KOPT-K1 (cell line): ENCODE results near the gene VCL.
"Not testable (repeated sequence)": the region's sequence is repeated elsewhere in the genome, so short reads cannot be mapped to it uniquely, and the experiment has no call there.

Source experiments
- H3K27ac ChIP-seq: fragments of 200-600 bp; sonication (generic); 2 replicates; pipeline ENCODE4 v1.5.1; 2016; ENCODE audit warnings: antibody characterized with exemption, mild to moderate bottlenecking, low read depth, low read length; ENCODE audit not compliant: poor library complexity, severe bottlenecking
- H3K36me3 ChIP-seq: fragments of 200-600 bp; sonication (generic); 2 replicates; pipeline ENCODE4 v1.5.1; 2017; ENCODE audit warnings: antibody characterized with exemption, mild to moderate bottlenecking, low read length, moderate library complexity; ENCODE audit not compliant: insufficient read depth
- H3K9me3 ChIP-seq: fragments of 200-600 bp; sonication (generic); 2 replicates; pipeline ENCODE4 v1.5.1; 2017; ENCODE audit warnings: antibody characterized with exemption, low read length, mild to moderate bottlenecking; ENCODE audit not compliant: insufficient read depth, poor library complexity, severe bottlenecking

VCL gene

DNA sequence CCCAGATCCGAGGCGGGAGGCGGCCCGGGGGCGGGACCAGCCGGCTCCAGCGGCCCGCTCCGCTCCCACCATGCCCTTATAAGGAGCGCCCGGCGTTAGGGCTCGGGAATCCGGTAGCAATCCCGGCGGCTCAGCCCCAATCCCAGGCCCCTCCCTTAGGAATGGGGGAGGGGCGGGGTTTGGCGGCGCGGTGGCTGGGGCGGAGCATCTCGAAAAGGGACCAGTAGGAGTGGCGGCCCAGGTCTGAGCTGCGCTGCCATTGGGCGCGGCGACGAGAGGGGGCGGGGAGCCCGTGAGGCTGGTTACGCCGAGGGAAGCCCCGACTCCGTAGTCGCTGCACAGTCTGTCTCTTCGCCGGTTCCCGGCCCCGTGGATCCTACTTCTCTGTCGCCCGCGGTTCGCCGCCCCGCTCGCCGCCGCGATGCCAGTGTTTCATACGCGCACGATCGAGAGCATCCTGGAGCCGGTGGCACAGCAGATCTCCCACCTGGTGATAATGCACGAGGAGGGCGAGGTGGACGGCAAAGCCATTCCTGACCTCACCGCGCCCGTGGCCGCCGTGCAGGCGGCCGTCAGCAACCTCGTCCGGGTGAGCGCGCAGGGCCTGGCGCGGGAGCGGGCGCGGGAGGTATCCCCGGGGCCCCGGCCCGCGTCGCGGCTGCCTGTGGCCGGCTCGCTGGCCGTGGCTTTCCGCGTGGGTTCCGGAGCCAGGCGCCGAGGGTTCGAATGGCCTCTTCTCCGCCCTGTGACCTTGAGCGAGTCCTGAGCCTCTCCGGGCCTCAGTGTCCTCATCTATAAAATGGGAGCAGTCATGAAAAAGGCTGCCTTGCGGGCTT lies at the start of gene VCL:
VCL (plus strand) TSS at position 330 of the 836 bp plus-strand sequence; CDS start at position 422, 92 bp downstream.
- Histone ChIP-seq H3K36me3 (no peaks in the 10 kb centered on the region), H3K27ac (peak within 1 kb of the TSS; percentile 68), H3K9me3 (no peaks in the 10 kb centered on the region)

DNA sequence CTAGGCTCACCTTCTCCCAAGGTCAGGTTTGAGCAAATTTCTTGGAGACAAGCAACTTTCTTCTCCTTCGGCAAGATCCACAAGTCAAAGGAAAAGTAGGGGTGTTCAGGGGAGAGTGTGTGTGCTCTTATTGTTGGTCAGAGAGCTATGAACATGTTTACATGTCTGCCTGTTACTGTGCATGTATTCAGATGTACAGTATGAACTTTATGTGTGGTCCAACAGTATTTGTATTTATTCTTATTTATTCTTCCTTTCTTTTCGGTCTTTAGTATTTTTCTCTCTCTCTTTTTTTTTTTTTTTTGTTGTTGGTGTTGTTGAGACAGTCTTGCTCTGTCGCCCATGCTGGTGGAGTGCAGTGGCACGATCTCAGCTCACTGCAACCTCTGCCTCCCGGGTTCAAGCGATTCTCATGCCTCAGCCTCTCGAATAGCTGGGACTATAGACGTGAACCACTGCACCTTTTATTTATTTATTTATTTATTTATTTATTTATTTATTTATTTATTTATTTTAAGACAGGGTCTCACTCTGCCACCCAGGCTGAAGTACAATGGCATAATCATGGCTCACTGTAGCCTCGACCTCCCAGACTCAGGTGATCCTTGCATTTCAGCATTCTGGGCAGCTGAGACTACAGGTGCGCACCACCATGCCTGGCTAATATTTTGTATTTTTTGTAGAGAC lies 48.8 kb upstream of the VCL start:
- Histone ChIP-seq H3K9me3 (no peaks in the 10 kb centered on the region), H3K27ac (no peak overlapping the region), H3K36me3 (no peaks in the 10 kb centered on the region)

DNA sequence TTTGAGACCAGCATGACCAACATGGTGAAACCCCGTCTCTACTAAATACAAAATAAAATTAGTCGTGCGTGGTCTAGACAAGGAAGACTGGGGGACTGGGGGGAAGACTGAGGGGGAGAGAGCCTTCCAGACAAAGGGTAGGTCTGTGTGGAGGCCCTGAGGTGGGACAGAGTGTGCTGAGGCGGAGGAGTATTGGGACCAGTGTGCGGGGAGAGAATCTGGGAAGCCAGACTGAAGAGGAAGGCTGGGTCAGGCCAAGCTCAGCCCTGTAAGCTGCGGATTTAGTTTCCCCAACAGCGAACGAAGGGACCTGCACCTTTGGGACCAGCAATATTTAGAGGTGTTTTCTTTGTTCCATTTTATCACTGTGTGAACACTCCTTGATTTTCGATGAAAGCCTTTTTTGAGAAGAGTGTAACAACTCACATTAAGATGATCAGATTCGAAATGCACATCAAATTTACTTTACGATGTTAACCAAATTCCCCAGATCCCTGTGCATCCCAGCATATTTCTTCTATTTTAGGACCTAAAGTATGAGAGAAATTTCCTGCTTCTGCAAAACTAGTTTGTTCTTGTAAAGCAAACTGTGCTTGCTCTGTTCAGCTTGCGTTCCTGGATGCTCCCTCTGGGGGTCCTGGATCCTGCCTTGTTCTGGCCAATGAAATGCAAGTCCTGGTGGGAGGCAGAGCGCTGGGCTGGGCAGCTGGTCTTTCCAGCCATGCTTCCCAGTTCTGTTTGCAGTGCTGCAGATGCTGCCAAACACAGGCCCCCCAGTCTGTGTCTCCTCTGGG lies 47.6 kb upstream of the VCL start:
- Histone ChIP-seq H3K36me3 (no peaks in the 10 kb centered on the region), H3K9me3 (no peaks in the 10 kb centered on the region), H3K27ac (no peak overlapping the region)

DNA sequence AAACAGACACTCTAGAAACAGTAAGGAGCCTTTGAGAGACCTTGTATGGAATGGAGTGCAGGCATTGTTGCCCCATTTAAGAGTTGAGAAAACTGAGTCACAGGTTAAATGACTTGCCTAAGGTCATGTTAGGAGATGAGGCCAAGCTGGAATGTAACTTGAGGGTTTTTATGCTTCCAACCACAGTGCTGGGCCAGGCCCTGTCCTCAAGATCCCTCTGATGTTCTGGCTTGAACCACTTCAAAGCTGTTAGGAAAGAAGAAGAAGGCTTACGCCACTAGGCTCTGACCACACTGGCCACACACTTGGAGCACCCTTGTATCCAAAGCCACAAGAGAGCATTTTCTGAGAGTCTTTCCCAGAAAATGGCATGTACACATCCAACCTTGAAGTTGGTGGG lies 44.3 kb upstream of the VCL start:
- no peak overlapping the region for H3K27ac ChIP-seq
- no peaks in the 10 kb centered on the region for H3K36me3 ChIP-seq
- H3K9me3 ChIP-seq, result no peaks in the 10 kb centered on the region

DNA sequence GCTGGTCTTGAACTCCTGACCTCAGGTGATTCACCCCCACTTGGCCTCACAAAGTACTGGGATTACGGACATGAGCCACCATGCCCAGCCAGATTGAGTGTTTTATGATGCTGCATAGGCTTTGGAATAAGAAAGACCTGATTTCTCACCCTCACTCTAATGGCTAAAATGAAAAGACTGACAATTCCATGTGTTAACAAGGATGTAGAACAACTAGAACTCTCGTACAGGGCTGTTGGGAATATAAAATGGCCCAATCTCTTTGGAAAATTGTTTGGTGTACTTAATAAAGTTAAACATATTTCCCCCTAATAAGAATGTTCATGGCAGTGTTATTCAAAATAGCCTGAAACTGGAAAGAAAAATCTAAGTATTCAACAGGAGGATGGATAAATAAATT lies 43.2 kb upstream of the VCL start:
- no peak overlapping the region for H3K27ac ChIP-seq
- no peaks in the 10 kb centered on the region for H3K9me3 ChIP-seq
- no peaks in the 10 kb centered on the region for H3K36me3 ChIP-seq

DNA sequence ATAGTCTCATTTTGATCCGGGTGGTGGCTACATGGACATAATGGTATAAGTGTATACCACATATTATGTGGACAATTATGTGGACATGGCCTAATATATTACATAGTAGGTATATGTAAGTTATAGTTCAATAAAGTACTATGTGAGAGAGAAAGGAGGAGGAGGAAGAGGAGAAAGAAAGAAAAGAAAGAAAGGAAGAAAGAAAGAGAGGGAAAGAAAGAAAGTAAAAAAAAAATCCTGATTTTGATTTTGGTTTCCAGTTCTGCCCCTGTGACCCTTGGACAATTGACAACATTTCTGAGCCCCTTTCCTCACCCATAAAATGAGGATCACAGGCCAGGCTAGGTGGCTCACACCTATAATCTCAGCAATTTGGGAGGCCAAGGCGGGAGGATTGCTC lies 42.2 kb upstream of the VCL start:
- Histone ChIP-seq H3K27ac (no peak overlapping the region), H3K36me3 (no peaks in the 10 kb centered on the region), H3K9me3 (no peaks in the 10 kb centered on the region)

DNA sequence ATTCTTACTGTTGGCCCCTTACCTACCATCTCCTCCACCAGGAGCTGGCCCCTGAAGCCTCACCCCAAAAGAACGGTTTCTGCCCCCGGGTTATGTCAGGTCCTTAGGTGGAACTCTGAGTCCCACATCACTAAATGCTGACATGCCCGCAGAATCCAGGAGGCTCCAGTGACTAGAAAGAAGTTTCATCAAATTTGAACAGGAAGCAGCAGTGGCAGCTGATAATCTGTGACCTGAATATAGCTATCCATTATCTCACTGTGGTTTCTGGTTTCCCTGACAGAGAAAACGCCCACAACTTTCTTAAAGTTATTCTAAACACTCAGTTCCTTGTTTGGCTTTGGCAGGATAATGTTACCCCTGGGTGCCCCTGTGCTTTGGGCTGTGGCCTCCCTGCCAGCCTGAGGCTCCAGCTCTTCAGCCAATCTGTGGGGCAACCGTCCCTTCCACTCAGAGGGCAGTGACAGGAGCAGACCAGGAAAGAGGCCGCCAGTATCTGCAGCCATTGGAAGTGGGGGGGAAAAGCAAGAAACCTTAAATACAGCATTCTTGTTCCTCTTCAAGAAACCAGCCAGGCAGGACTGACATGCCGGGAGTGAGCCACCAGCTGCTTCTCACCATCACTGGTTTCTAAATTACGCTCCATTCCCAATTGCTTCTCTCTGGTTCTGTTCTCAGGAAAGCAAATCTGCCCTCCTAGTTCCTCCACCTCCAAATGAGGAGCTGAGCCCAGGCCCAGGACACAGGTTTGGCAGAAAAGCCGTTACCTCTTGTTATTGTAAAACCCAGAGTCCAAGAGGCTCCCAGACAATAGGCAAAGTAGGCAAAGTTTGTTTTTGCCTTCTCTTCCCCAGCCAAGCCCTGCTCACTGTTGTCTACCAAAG lies 41.2 kb upstream of the VCL start:
- Histone ChIP-seq H3K27ac (no peak overlapping the region), H3K36me3 (no peaks in the 10 kb centered on the region), H3K9me3 (no peaks in the 10 kb centered on the region)

DNA sequence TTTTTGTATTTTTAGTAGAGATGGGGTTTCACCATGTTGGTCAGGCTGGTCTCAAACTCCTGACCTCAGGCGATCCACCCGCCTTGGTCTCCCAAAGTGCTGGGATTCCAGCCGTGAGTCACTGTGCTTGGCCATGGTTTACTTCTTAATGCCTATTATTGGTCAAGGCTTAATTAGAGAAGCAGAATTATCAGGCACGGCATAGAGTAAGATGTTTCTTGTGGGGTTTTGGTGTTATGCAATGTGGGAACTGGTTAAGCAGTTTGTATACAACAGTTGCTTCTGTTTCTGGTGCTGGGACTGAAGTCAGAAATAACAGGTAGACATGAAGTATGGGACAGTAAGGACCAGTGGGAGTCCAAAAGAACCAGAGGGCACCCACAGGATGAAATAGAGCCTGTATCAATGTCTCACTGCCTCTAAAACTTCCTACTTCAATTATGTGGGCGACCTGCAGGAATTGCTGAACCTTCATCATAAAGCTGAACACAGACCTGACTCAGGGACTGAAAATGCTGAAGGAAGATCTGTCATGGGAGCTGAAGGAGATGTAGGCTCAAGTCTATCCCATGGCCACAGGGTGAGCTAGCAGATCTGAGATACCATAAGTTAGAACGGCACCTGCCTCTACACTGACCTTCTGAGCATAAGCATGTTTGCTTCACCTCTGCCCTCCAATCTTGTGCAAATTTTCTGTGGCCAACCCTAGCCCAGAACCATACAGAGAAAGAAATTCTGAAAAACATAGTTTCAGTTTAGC lies 38.3 kb upstream of the VCL start:
- Histone ChIP-seq H3K27ac (no peak overlapping the region), H3K9me3 (no peaks in the 10 kb centered on the region), H3K36me3 (no peaks in the 10 kb centered on the region)

DNA sequence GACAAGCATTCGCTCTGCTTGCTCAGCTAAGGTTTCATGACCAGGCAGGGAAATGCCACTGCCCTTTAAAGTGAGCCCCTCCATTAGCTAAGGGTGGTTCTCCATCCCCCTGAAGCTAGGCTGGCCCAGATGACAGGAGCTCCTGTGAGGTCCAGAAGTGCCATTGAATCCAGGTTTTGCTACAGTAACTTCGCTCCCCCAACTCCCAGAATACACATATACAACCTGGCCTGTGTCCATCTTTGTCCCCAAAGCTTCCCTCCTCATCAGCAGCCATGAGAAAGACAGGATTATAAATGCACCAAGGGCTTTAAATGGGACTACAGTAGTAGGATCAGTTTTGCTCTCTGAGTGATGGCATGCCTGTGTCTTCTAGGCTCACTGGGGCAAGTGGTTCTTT lies 35.5 kb upstream of the VCL start:
- Histone ChIP-seq H3K27ac (no peak overlapping the region), H3K36me3 (no peaks in the 10 kb centered on the region), H3K9me3 (no peaks in the 10 kb centered on the region)

DNA sequence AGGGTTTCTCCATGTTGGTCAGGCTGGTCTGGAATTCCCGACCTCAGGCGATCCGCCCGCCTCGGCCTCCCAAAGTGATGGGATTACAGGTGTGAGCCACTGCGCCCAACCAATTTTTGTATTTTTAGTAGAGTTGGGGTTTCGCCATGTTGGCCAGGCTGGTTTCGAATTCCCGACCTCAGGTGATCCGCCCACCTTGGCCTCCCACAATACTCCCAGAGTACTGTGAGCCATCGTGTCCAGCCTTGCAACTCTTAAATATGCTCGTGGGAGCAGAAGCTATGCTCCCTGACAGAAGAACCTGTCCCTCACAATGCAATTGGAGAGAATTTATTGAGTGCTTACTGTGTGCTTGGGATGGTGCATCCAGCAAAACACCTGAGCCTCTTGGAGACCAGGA lies 34.4 kb upstream of the VCL start:
- not testable (repeated sequence) for H3K27ac ChIP-seq, H3K36me3 ChIP-seq, H3K9me3 ChIP-seq

DNA sequence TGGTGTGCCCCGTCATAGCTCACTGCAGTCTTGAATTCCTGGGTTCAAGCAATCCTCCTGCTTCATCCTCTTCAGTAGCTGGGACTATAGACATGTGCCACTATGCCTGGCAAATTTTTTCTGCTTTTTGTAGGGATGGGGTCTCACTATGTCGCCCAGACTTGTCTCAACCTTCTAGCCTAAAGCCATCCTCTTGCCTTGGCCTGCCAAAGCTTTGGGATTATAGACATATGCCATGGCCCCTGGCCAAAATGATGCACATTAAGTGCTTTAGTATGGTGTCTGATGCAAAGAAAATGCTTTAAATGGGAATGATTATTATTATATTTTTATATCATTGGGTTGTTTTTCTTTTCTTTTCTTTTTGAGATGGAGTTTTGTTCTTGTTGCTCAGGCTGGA lies 33.2 kb upstream of the VCL start:
- H3K36me3 ChIP-seq, result no peaks in the 10 kb centered on the region
- no peak overlapping the region for H3K27ac ChIP-seq
- no peaks in the 10 kb centered on the region for H3K9me3 ChIP-seq

DNA sequence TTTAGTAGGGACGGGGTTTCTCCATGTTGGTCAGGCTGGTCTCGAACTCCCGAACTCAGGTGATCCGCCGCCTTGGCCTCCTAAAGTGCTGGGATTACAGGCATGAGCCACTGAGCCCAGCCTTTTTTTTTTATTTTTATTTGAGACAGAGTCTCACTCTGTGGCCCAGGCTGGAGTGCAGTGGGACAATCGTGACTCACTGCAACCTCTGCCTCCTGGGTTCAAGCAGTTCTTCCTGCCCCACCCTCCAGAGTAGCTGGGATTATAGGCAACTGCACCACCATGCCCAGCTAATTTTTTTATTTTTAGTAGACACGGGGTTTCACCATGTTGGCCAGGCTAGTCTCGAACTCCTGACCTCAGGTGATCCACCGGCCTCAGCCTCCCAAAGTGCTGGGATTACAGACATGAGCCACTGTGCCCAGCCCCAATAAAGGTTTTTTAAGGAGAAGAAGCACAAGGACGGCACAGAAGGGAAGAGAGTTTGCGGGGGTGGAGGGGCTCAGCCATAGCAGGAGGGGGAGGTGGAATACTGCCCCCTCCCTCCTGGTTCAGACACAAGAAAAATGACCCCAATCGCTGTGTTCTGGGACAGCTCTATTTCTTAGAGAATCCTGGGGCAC lies 32.5 kb upstream of the VCL start:
- not testable (repeated sequence) for H3K36me3 ChIP-seq, H3K9me3 ChIP-seq, H3K27ac ChIP-seq

DNA sequence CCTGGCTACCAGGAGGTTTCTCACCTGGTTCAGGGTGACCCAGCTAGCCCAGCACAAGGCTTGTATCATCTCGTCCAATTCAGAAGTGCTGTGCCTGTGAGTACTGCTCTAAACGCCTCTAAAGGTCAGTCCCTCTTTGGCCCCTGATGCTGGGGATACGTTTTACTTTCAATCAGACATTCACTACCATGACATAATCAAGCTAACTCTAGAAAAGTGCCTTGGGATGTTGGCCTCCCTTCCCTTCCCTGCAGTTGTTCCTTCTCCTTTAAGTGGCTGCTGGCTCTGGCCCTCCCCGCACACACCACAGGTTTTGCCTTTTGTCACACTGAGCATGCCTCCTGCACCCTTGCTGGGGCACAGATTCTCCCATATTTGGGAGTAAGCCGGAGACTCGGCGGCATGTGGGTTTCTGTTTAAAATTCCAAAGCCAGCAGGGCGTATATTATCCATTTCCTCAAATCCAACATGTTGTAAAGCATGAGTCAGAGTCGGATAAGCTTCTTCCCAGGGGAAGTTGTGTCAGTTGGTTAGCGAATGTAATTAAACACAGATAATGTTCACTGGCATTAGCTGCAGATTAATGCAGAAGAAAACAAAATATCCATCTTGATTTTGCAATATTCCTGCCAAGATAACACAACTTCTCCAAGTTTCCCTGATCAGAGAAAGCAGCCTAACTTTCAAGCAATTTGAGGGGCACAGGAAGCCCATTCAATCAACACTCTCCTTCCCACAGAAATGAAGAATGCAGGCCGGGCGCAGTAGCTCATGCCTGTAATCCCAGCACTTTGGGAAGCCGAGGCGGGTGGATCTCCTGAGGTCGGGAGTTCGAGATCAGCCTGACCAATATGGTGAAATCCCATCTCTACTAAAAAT lies 31.8 kb upstream of the VCL start:
- no peaks in the 10 kb centered on the region for H3K9me3 ChIP-seq
- no peaks in the 10 kb centered on the region for H3K36me3 ChIP-seq
- no peak overlapping the region for H3K27ac ChIP-seq
